ENCODE data around the gene ZFYVE19. TPM values are rescaled to one million over a fixed set of nuclear protein-coding genes. Genes with fewer than 3 reads are reported as not detected.

Gene ZFYVE19
- total RNA-seq, 1 donor from 2014 or later, result 18.4 TPM

- no peak for ATAC-seq
These were observed 8.3 kb downstream of the ZFYVE19 start for GRCh38 chr15:40815042-40815698.

- no peak for ATAC-seq
These were observed 12.2 kb downstream of the ZFYVE19 start for GRCh38 chr15:40819048-40819447.

GRCh38 chr15:40821195-40821594, 14.3 kb downstream of the ZFYVE19 start:
- no peak for ATAC-seq

- peak; percentile 86 for ATAC-seq
These were observed 16.9 kb downstream of the ZFYVE19 start for GRCh38 chr15:40823572-40824343.

- ATAC-seq, result peak; percentile 61
These were observed 19.0 kb downstream of the ZFYVE19 start for GRCh38 chr15:40825661-40826422.

GRCh38 chr15:40826423-40827075, 19.7 kb downstream of the ZFYVE19 start:
- ATAC-seq, result no peak

- no peak for ATAC-seq
These were observed 21.7 kb downstream of the ZFYVE19 start, which contains the start of gene PPP1R14D for GRCh38 chr15:40828447-40829036. TSS of gene PPP1R14D (minus strand) at chr15:40828708. CDS start at chr15:40828641, 67 bp downstream.

GRCh38 chr15:40829115-40829514, 22.2 kb downstream of the ZFYVE19 start:
- no peak for ATAC-seq

- no peak for ATAC-seq
These were observed 24.0 kb downstream of the ZFYVE19 start for GRCh38 chr15:40830884-40831283.

GRCh38 chr15:40831861-40832260, 25.0 kb downstream of the ZFYVE19 start:
- ATAC-seq, result no peak

- ATAC-seq, result no peak
These were observed 26.0 kb downstream of the ZFYVE19 start for GRCh38 chr15:40832903-40833302.

GRCh38 chr15:40836020-40836419, 29.1 kb downstream of the ZFYVE19 start:
- no peak for ATAC-seq

- no peak for ATAC-seq
These were observed 31.9 kb downstream of the ZFYVE19 start for GRCh38 chr15:40838756-40839155.

- ATAC-seq, result no peak
These were observed 34.9 kb downstream of the ZFYVE19 start for GRCh38 chr15:40841741-40842140.

- ATAC-seq, result no peak
These were observed 36.5 kb downstream of the ZFYVE19 start for GRCh38 chr15:40843261-40843884.

- ATAC-seq, result peak; percentile 69
These were observed 37.2 kb downstream of the ZFYVE19 start, which contains the start of gene SPINT1 for GRCh38 chr15:40843885-40844695. TSS of gene SPINT1 (plus strand) at chr15:40844048. CDS start at chr15:40844555, 507 bp downstream.

- peak; percentile 4 for ATAC-seq
These were observed 37.8 kb downstream of the ZFYVE19 start for GRCh38 chr15:40844696-40845030.

- no peak for ATAC-seq
These were observed 38.1 kb downstream of the ZFYVE19 start for GRCh38 chr15:40845036-40845435.

- ATAC-seq, result peak; percentile 84
These were observed 38.8 kb downstream of the ZFYVE19 start for GRCh38 chr15:40845511-40846284.

- ATAC-seq, result peak; percentile 40
These were observed 39.9 kb downstream of the ZFYVE19 start for GRCh38 chr15:40846841-40847222.

Measured in esophagus mucosa (tissue), 1 donor.